ENCODE measurements around the gene LRRC57. TPM values are rescaled to one million over a fixed set of nuclear protein-coding genes. Genes with fewer than 3 reads are reported as not detected.

Gene LRRC57
- polyA plus RNA-seq, 3 donors: 7.8 to 17.4 (median 11.2) TPM

DNA sequence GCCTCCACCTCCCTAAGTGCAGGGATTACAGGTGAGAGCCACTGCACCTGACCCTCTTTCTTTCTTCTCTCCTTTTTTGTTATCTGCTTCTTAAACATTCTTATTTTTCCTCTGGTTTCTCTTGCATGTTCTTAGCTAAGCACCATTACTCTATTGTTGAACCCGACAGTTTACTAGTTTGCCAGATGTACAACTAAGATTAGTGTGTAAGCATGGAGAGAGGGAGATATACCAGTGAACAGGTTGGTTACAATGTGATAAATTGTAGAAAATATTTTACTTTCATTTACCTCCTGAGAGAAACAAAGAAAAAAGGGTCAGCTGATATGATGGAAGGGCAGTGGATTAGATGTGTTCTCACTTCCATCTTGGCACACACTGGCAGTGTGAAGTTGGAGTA, 5.0 kb upstream of the LRRC57 start:
- no peak overlapping the region for H3K4me2 ChIP-seq (replicated peaks; ENCODE audit: extremely low read depth, low read length, poor library complexity, severe bottlenecking)
- intact Hi-C loops (cut with micrococcal nuclease): no loop called here
- Mint-ChIP-seq H3K27ac (peak overlapping the region in 4 of 7 donors; percentile 0 to 85 (median 18)), H3K36me3 (peaks cover 13 to 19% of the 10 kb centered on the region in 2 donors), H3K9me3 (no peaks in the 10 kb centered on the region), H3K27me3 (ENCODE audit: low read depth in 3 of 3) (peaks cover 0 to 4% (median 0%) of the 10 kb centered on the region in 3 donors), H3K4me1 (peaks cover 27% of the 10 kb centered on the region), H3K4me3 (no peak overlapping the region)
- H3K27me3 ChIP-seq (ENCODE audit: control insufficient read depth in 2 of 2, insufficient read depth in 2 of 2, low read length in 2 of 2): no peaks in the 10 kb centered on the region
- TF ChIP-seq, protein P1, sequence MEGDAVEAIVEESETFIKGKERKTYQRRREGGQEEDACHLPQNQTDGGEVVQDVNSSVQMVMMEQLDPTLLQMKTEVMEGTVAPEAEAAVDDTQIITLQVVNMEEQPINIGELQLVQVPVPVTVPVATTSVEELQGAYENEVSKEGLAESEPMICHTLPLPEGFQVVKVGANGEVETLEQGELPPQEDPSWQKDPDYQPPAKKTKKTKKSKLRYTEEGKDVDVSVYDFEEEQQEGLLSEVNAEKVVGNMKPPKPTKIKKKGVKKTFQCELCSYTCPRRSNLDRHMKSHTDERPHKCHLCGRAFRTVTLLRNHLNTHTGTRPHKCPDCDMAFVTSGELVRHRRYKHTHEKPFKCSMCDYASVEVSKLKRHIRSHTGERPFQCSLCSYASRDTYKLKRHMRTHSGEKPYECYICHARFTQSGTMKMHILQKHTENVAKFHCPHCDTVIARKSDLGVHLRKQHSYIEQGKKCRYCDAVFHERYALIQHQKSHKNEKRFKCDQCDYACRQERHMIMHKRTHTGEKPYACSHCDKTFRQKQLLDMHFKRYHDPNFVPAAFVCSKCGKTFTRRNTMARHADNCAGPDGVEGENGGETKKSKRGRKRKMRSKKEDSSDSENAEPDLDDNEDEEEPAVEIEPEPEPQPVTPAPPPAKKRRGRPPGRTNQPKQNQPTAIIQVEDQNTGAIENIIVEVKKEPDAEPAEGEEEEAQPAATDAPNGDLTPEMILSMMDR (IDR thresholded peaks at IDR 0.05): no peak
- no peaks in the 10 kb centered on the region for H4K20me1 ChIP-seq (ENCODE audit: insufficient read depth, low read length)
- peaks cover 2 to 11% of the 10 kb centered on the region in 2 donors for H3K36me3 ChIP-seq (replicated peaks in 1 of 2; ENCODE audit: control insufficient read depth in 1 of 2, insufficient read depth in 2 of 2, low read length in 2 of 2)
- no peak for DNase-seq
- WGBS (ENCODE audit: insufficient coverage): no CpG with 5 or more reads among the region's 1 CpG
- no peak overlapping the region for H2AFZ ChIP-seq (ENCODE audit: insufficient read depth, low read depth, low read length, poor library complexity, severe bottlenecking)
- H3K4me3 ChIP-seq (replicated peaks in 1 of 3; ENCODE audit: low read depth in 2 of 3, low read length in 3 of 3): no peak overlapping the region
- H3K79me2 ChIP-seq (ENCODE audit: insufficient read depth, low read length): peaks cover 84% of the 10 kb centered on the region
- H3K27ac ChIP-seq (ENCODE audit: low read depth in 1 of 2, low read length in 2 of 2): peak overlapping the region in 1 of 2 donors; percentile 40
- peaks cover 11 to 24% of the 10 kb centered on the region in 2 donors for H3K4me1 ChIP-seq (ENCODE audit: control insufficient read depth in 1 of 2, insufficient read depth in 2 of 2, low read length in 2 of 2)
- no peak overlapping the region for H3K9ac ChIP-seq (ENCODE audit: insufficient read depth, low read length, poor library complexity, severe bottlenecking)
- H3K9me3 ChIP-seq (replicated peaks in 1 of 2; ENCODE audit: control insufficient read depth in 1 of 2, insufficient read depth in 1 of 2, low read length in 2 of 2): no peaks in the 10 kb centered on the region

GRCh38 chr15:42549741-42550392, 1.3 kb upstream of the LRRC57 start:
- peaks cover 32 to 57% of the 10 kb centered on the region in 2 donors for H3K4me1 ChIP-seq (ENCODE audit: control insufficient read depth in 1 of 2, insufficient read depth in 2 of 2, low read length in 2 of 2)

More at GRCh38 chr15:42549741-42550392, 1.3 kb upstream of the LRRC57 start:
- Histone ChIP-seq H3K27ac (ENCODE audit: low read depth in 1 of 2, low read length in 2 of 2) (peak overlapping the region; percentile 86 to 95), H3K9ac (ENCODE audit: insufficient read depth, low read length, poor library complexity, severe bottlenecking) (peak overlapping the region; percentile 19), H3K79me2 (ENCODE audit: insufficient read depth, low read length) (peaks cover 87% of the 10 kb centered on the region), H3K27me3 (ENCODE audit: control insufficient read depth in 2 of 2, insufficient read depth in 2 of 2, low read length in 2 of 2) (no peaks in the 10 kb centered on the region), H3K9me3 (replicated peaks in 1 of 2; ENCODE audit: control insufficient read depth in 1 of 2, insufficient read depth in 1 of 2, low read length in 2 of 2) (no peaks in the 10 kb centered on the region), H3K4me3 (replicated peaks in 1 of 3; ENCODE audit: low read depth in 2 of 3, low read length in 3 of 3) (peak overlapping the region; percentile 59 to 99 (median 82)), H3K36me3 (replicated peaks in 1 of 2; ENCODE audit: control insufficient read depth in 1 of 2, insufficient read depth in 2 of 2, low read length in 2 of 2) (no peaks in the 10 kb centered on the region), H3K4me2 (replicated peaks; ENCODE audit: extremely low read depth, low read length, poor library complexity, severe bottlenecking) (peak overlapping the region; percentile 95), H4K20me1 (ENCODE audit: insufficient read depth, low read length) (no peaks in the 10 kb centered on the region), H2AFZ (ENCODE audit: insufficient read depth, low read depth, low read length, poor library complexity, severe bottlenecking) (peak overlapping the region; percentile 82)
- Mint-ChIP-seq H3K4me1 (peaks cover 57% of the 10 kb centered on the region), H3K4me3 (peak overlapping the region; percentile 90 to 98), H3K9me3 (peaks cover 0 to 2% (median 0%) of the 10 kb centered on the region in 7 donors), H3K27me3 (ENCODE audit: low read depth in 3 of 3) (peaks cover 0 to 4% (median 0%) of the 10 kb centered on the region in 3 donors), H3K27ac (peak overlapping the region; percentile 80 to 99 (median 96)), H3K36me3 (peaks cover 4 to 18% of the 10 kb centered on the region in 2 donors)
- TF ChIP-seq, protein P1 (IDR thresholded peaks at IDR 0.05): no peak
- peak; percentile 23 to 73 (median 69) for DNase-seq
- WGBS (ENCODE audit: insufficient coverage): 33% methylated on average over 6 of the region's 12 CpGs
- intact Hi-C loops (cut with micrococcal nuclease): loop anchor here (2.0 kb wide), 1 partner anchor 55 kb away; the partner anchor contains the start of gene SNAP23 (in 2 of the 2)
